Activated T-cell treated with anti-CD3 and anti-CD28 coated beads, Interleukin-2, amount 50 U/mL, for 4 hours (primary cell): ENCODE results near the gene MMP25. TPM values are rescaled to one million over a fixed set of nuclear protein-coding genes. Genes with fewer than 3 reads are reported as not detected.
A peak's percentile ranks its signal among the peaks of the same experiment; 100 is the strongest.
"Not testable (repeated sequence)": the region's sequence is repeated elsewhere in the genome, so short reads cannot be mapped to it uniquely, and the experiment has no call there.

Source experiments
- ATAC-seq, 2 donors: fragments of 200-7000 bp; cut with Tn5 transposase; one replicate each; pipeline ENCODE4 v1.10.0; 2021
- DNase-seq: peaks from one replicate; pipeline ENCODE4 v3.0.0-alpha.2; 2020
- H3K27me3 Mint-ChIP-seq: one replicate; pipeline ENCODE4 v1.8.0; 2021; ENCODE audit warnings: low read depth, mixed read lengths
- H3K36me3 Mint-ChIP-seq: one replicate; pipeline ENCODE4 v1.8.0; 2022; ENCODE audit warnings: mixed read lengths; ENCODE audit not compliant: insufficient read depth
- H3K4me1 Mint-ChIP-seq: one replicate; pipeline ENCODE4 v1.8.0; 2021; ENCODE audit warnings: low read depth, mixed read lengths
- H3K4me3 Mint-ChIP-seq: one replicate; pipeline ENCODE4 v1.8.0; 2021; ENCODE audit warnings: mild to moderate bottlenecking, moderate library complexity, mixed read lengths
- H3K9me3 Mint-ChIP-seq: one replicate; pipeline ENCODE4 v1.8.0; 2021; ENCODE audit warnings: mixed read lengths
- total RNA-seq, 3 donors: library from RNA; stranded (reverse); gene quantifications; one replicate each; pipeline ENCODE4 v1.2.1, GENCODE V29; 2021

Gene MMP25
- total RNA-seq, 3 donors from 2014 or later, result 0.46 to 0.84 (median 0.66) TPM

GRCh38 chr16:3075523-3075915 is 29.2 kb downstream of the MMP25 start:
- ATAC-seq, result peak in 1 of 2 donors; percentile 10
- Mint-ChIP-seq H3K4me3 (peak overlapping the region; percentile 67), H3K27me3 (no peaks in the 10 kb centered on the region), H3K9me3 (peaks cover 7% of the 10 kb centered on the region), H3K4me1 (peaks cover 83% of the 10 kb centered on the region), H3K36me3 (peaks cover 5% of the 10 kb centered on the region)
- no peak for DNase-seq

- not testable (repeated sequence) for H3K4me3 Mint-ChIP-seq, DNase-seq, H3K36me3 Mint-ChIP-seq, H3K27me3 Mint-ChIP-seq, ATAC-seq
- peaks cover 85% of the 10 kb centered on the region for H3K4me1 Mint-ChIP-seq
- H3K9me3 Mint-ChIP-seq, result peaks cover 10% of the 10 kb centered on the region
These were observed 29.6 kb downstream of the MMP25 start for GRCh38 chr16:3075946-3076345.

DNA sequence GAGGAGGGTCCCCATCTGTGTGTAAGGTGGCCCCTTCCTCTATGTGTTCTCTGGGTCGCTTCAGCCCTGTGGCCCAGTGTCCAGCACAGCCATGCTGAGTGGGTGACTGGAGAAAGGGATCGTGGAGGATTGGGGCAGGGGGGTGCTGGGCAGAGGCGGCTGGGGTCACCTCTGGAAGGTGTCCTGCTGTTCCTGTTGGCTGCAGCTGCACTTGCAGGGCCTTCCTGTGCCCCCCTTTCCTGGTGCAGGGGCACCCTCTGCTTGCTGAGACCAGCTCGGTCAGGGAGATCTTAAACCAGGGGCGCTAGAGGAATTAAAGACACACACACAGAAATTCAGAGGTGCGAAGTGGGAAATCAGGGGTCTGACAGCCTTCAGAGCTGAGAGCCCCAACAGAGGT is 30.2 kb downstream of the MMP25 start:
- Mint-ChIP-seq H3K36me3 (peaks cover 7% of the 10 kb centered on the region), H3K27me3 (no peaks in the 10 kb centered on the region)

DNA sequence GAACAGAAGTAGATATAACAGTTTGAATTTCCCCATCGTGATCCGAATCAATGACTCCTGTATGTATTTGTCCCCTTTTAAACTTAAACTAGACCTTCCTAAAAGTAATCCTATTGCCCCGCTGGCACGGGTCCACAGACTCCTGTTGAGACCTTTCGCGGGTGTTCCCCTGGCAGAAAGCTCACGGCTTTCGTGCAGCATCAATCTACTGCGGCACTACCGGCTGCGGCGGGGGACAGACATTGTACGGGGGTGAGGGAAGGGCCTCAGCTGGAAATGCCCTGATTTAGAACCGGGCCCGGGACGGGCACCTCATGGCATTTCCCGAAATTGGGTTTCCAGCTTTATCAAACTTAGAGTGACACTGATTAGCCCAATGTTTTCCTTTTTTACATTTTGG is 33.7 kb downstream of the MMP25 start:
- DNase-seq (no peak), ATAC-seq (no peak)
- H3K27me3 Mint-ChIP-seq, result no peaks in the 10 kb centered on the region
- H3K4me3 Mint-ChIP-seq, result no peak overlapping the region
- peaks cover 7% of the 10 kb centered on the region for H3K36me3 Mint-ChIP-seq
- peaks cover 11% of the 10 kb centered on the region for H3K9me3 Mint-ChIP-seq
- peaks cover 70% of the 10 kb centered on the region for H3K4me1 Mint-ChIP-seq

More for the DNA sequence above, 30.2 kb downstream of the MMP25 start:
- H3K4me1 Mint-ChIP-seq, result peaks cover 84% of the 10 kb centered on the region
- ATAC-seq (no peak), DNase-seq (no peak)
- peaks cover 11% of the 10 kb centered on the region for H3K9me3 Mint-ChIP-seq
- H3K4me3 Mint-ChIP-seq, result peak overlapping the region; percentile 33

DNA sequence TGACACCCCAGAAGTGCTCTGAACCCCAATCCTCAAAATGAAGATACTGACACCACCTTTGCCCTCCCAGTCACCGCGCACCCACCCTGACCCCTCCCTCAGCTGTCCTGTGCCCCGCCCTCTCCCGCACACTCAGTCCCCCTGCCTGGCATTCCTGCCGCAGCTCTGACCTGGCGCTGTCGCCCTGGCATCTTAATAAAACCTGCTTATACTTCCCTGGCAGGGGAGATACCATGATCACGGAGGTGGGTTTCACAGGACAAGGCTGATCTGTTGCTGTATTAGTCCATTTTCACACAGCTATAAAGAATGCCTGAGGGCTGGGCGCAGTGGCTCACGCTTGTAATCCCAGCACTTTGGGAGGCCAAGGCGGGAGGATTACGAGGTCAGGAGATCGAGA is 35.6 kb downstream of the MMP25 start:
- not testable (repeated sequence) for ATAC-seq, H3K4me3 Mint-ChIP-seq, H3K36me3 Mint-ChIP-seq, DNase-seq, H3K27me3 Mint-ChIP-seq
- Mint-ChIP-seq H3K9me3 (peaks cover 11% of the 10 kb centered on the region), H3K4me1 (peaks cover 62% of the 10 kb centered on the region)

DNA sequence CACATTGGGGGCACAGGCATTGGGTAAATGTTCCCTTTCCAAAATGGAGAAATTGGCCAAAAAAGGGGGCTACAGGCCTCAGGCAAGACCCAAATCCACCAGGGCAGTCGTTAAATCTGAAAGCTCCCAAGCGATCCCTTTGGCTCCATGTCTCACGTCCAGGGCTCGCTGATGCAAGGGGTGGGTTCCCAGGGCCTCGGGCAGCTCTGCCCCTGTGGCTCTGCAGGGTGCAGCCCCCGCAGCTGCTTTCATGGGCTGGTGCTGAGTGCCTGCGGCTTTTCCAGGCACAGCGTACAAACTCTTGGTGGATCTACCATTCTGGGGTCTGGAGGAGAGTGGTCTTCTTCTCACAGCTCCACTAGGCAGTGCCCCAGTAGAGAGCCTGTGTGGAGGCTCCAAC is 37.0 kb downstream of the MMP25 start:
- not testable (repeated sequence) for H3K9me3 Mint-ChIP-seq, DNase-seq, ATAC-seq, H3K4me3 Mint-ChIP-seq, H3K36me3 Mint-ChIP-seq, H3K27me3 Mint-ChIP-seq
- peaks cover 63% of the 10 kb centered on the region for H3K4me1 Mint-ChIP-seq

DNA sequence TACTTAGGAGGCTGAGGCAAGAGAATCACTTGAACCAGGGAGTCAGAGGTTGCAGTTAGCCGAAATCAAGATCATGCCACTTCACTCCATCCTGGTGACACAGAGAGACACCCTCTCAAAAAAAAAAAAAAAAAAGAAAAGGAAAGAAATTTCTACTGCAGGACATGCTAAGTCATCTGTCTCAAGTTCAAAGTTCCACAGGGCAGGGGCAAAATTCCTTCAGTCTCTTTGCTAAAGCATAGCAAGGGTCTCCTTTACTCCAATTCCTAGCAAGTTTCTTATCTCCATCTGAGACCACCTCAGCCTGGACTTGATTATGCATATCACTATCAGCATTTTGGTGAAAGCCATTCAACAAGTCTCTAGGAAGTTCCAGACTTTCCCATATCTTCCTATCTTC is 38.1 kb downstream of the MMP25 start:
- Mint-ChIP-seq H3K4me1 (peaks cover 60% of the 10 kb centered on the region), H3K27me3 (no peaks in the 10 kb centered on the region), H3K9me3 (peaks cover 3% of the 10 kb centered on the region), H3K36me3 (peaks cover 4% of the 10 kb centered on the region), H3K4me3 (no peak overlapping the region)
- no peak for ATAC-seq
- no peak for DNase-seq

DNA sequence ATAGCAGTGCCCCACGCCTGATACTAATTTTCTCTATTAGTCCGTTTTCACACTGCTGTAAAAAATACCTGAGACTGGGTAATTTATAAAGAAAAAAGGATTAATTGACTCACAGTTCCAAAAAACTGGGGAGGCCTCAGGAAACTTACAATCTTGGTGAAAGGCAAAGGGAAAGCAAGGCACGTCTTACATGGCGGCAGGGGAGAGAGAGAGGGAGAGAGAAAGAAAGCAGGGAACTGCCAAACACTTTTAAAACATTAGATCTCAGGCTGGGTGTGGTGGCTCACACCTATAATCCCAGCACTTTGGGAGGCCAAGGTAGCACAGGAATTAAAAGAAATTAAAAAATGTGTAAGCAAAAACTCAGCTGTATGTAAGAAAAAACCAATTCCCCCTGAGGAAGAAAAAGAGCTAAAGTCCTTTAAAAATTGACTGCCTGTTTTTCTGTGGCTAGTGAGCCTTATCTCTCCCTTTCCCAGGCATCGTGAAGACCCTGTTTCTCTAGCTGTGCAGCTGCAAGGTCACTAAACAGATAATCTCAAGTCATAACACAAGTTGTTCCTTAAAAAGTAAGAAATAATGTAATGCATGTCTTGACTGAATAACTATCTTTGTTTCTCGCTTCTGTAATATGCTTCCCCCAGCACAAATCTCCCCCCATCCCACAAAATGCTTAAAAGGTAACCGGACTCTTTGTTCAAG is 38.8 kb downstream of the MMP25 start:
- no peak for DNase-seq
- Mint-ChIP-seq H3K9me3 (peaks cover 3% of the 10 kb centered on the region), H3K4me1 (peaks cover 54% of the 10 kb centered on the region), H3K4me3 (no peak overlapping the region), H3K27me3 (no peaks in the 10 kb centered on the region), H3K36me3 (peaks cover 2% of the 10 kb centered on the region)
- ATAC-seq, result no peak

GRCh38 chr16:3085868-3086595 is 39.7 kb downstream of the MMP25 start:
- no peaks in the 10 kb centered on the region for H3K36me3 Mint-ChIP-seq
- H3K9me3 Mint-ChIP-seq, result no peaks in the 10 kb centered on the region
- ATAC-seq (no peak), DNase-seq (no peak)
- peaks cover 49% of the 10 kb centered on the region for H3K4me1 Mint-ChIP-seq
- H3K27me3 Mint-ChIP-seq, result no peaks in the 10 kb centered on the region
- H3K4me3 Mint-ChIP-seq, result no peak overlapping the region

- peaks cover 50% of the 10 kb centered on the region for H3K4me1 Mint-ChIP-seq
- no peak for DNase-seq
- H3K36me3 Mint-ChIP-seq, result no peaks in the 10 kb centered on the region
- H3K27me3 Mint-ChIP-seq, result no peaks in the 10 kb centered on the region
- H3K9me3 Mint-ChIP-seq, result no peaks in the 10 kb centered on the region
- H3K4me3 Mint-ChIP-seq, result peak overlapping the region; percentile 68
- peak; percentile 76 to 83 for ATAC-seq
These were observed 40.4 kb downstream of the MMP25 start for GRCh38 chr16:3086596-3087242.

DNA sequence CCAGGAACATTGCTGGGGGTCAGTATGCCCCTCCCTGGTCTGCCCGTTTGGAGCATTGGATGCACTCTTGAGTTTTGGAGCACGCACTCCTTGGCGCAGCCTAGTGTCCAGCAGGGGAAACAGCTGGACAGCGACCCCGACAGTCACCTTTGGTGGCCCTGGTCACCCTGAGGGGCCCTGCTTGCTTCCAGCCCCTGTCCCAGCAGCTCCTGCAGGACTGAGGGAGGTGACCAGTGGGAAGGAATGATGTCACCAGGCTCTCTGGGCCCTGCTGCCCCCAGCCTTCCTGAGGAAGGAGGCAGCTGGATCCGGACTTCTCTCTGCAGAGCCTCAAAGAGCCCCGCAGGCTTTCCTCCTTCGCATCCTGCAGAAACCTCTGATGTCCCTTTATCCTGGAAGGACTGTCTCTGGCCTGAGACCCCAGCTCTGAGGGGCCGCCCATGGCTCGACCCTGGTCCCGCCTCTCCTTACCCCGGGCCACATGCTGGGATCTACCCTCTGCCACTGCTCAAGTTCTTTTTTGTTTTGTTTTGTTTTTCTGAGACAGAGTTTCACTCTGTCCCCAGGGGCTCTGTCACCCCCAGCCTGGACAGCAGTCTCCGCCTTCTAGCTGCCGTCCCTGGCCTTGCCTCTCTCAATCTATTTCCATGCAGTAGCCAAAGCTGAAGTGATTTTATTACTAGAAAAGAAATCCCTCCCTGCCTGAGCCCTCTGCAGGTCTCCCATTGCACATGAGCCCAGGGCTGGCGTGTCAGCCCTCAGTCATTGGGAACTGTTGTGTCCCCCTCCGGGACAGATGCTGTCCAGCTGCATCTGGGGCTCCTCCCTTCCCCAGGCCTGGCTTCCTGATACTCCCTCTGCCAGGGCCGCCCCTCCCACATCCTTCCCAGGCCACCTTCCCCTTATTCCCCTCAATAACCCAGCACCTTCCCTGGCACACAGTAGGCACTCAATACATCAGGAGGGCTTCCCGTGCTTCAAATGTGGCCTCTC is 41.2 kb downstream of the MMP25 start:
- no peaks in the 10 kb centered on the region for H3K27me3 Mint-ChIP-seq
- ATAC-seq, result no peak
- no peak for DNase-seq
- H3K4me1 Mint-ChIP-seq, result peaks cover 50% of the 10 kb centered on the region
- peak overlapping the region; percentile 68 for H3K4me3 Mint-ChIP-seq
- H3K36me3 Mint-ChIP-seq, result no peaks in the 10 kb centered on the region
- no peaks in the 10 kb centered on the region for H3K9me3 Mint-ChIP-seq

- peak overlapping the region; percentile 11 for H3K4me3 Mint-ChIP-seq
- no peaks in the 10 kb centered on the region for H3K27me3 Mint-ChIP-seq
- H3K9me3 Mint-ChIP-seq, result no peaks in the 10 kb centered on the region
- ATAC-seq (no peak), DNase-seq (no peak)
- H3K36me3 Mint-ChIP-seq, result no peaks in the 10 kb centered on the region
- H3K4me1 Mint-ChIP-seq, result peaks cover 45% of the 10 kb centered on the region
These were observed 42.1 kb downstream of the MMP25 start for GRCh38 chr16:3088450-3088849.

GRCh38 chr16:3088925-3089716 is 42.8 kb downstream of the MMP25 start:
- ATAC-seq, result no peak
- Mint-ChIP-seq H3K4me1 (peaks cover 43% of the 10 kb centered on the region), H3K36me3 (no peaks in the 10 kb centered on the region)

More at GRCh38 chr16:3088925-3089716, 42.8 kb downstream of the MMP25 start:
- DNase-seq, result no peak
- no peaks in the 10 kb centered on the region for H3K27me3 Mint-ChIP-seq
- no peaks in the 10 kb centered on the region for H3K9me3 Mint-ChIP-seq
- no peak overlapping the region for H3K4me3 Mint-ChIP-seq
